ENCODE measurements around the gene RMRP.

DNA sequence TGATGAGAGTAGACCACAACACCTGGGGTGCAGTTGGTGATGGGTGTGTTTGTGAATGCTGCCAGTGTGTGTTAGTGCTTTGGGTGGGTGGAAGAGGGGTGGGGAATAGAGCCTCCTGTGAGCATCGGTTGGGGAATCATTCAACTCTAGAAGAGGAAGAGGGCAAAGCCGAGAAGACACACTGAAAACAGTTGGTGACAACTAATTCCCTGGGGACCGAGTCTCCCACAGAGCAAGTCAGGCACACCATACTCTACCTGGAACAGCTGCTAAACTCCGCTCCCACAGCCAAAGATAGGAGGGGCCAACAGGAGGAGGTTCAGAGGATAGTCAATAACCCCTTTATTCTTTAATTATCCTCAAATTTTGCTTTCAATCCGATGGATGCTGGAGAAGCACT, 8.7 kb upstream of the RMRP start:
- TF ChIP-seq, protein P1, sequence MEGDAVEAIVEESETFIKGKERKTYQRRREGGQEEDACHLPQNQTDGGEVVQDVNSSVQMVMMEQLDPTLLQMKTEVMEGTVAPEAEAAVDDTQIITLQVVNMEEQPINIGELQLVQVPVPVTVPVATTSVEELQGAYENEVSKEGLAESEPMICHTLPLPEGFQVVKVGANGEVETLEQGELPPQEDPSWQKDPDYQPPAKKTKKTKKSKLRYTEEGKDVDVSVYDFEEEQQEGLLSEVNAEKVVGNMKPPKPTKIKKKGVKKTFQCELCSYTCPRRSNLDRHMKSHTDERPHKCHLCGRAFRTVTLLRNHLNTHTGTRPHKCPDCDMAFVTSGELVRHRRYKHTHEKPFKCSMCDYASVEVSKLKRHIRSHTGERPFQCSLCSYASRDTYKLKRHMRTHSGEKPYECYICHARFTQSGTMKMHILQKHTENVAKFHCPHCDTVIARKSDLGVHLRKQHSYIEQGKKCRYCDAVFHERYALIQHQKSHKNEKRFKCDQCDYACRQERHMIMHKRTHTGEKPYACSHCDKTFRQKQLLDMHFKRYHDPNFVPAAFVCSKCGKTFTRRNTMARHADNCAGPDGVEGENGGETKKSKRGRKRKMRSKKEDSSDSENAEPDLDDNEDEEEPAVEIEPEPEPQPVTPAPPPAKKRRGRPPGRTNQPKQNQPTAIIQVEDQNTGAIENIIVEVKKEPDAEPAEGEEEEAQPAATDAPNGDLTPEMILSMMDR (conservative IDR thresholded peaks at IDR 0.05 in 1 of 2, IDR thresholded peaks at IDR 0.05 in 1 of 2; ENCODE audit: extremely low read depth in 1 of 2, insufficient read depth in 1 of 2, low read depth in 1 of 2, low read length in 2 of 2) = no peak
- TF ChIP-seq EZH2 (IDR thresholded peaks at IDR 0.05; ENCODE audit: borderline replicate concordance, low read length) = no peak

All from mammary epithelial cell (primary cell).